Stimulated activated CD4-positive, alpha-beta T cell treated with anti-CD3 and anti-CD28 coated beads, Interleukin-15, amount 100 ng/mL, for 48 hours (primary cell): ENCODE measurements around the gene DEPDC1B.
"Not testable (repeated sequence)": the region's sequence is repeated elsewhere in the genome, so short reads cannot be mapped to it uniquely, and the experiment has no call there.

Experiments used
- DNase-seq, 2 donors: peaks; one replicate each; pipeline ENCODE4 v3.0.0-alpha.2; 2020; ENCODE audit warnings: low read depth in 2 of 2

DEPDC1B gene

GRCh38 chr5:60648175-60648574 is 51.8 kb downstream of the DEPDC1B start:
- DNase-seq = no peak

- no peak for DNase-seq
These were observed 59.1 kb downstream of the DEPDC1B start for GRCh38 chr5:60640901-60641300.

GRCh38 chr5:60639544-60639943 is 60.4 kb downstream of the DEPDC1B start:
- no peak for DNase-seq

- no peak for DNase-seq
These were observed 61.7 kb downstream of the DEPDC1B start for GRCh38 chr5:60638300-60638699.

- DNase-seq = no peak
These were observed 63.3 kb downstream of the DEPDC1B start for GRCh38 chr5:60636644-60637043.

- no peak for DNase-seq
These were observed 64.0 kb downstream of the DEPDC1B start for GRCh38 chr5:60636001-60636400.

- DNase-seq = no peak
These were observed 65.9 kb downstream of the DEPDC1B start for GRCh38 chr5:60634051-60634450.

- no peak for DNase-seq
These were observed 66.6 kb downstream of the DEPDC1B start for GRCh38 chr5:60633341-60633740.

GRCh38 chr5:60632153-60632552 is 67.8 kb downstream of the DEPDC1B start:
- DNase-seq = no peak

GRCh38 chr5:60630836-60631235 is 69.1 kb downstream of the DEPDC1B start:
- no peak for DNase-seq

- no peak for DNase-seq
These were observed 69.8 kb downstream of the DEPDC1B start for GRCh38 chr5:60630179-60630578.

- not testable (repeated sequence) for DNase-seq
These were observed 75.1 kb downstream of the DEPDC1B start for GRCh38 chr5:60624875-60625274.

GRCh38 chr5:60620752-60621151 is 79.2 kb downstream of the DEPDC1B start:
- not testable (repeated sequence) for DNase-seq

- no peak for DNase-seq
These were observed 86.1 kb downstream of the DEPDC1B start for GRCh38 chr5:60613826-60614225.

- DNase-seq = no peak
These were observed 88.7 kb downstream of the DEPDC1B start for GRCh38 chr5:60611099-60611740.

- DNase-seq = no peak
These were observed 95.2 kb downstream of the DEPDC1B start for GRCh38 chr5:60604771-60605170.

- no peak for DNase-seq
These were observed 101.5 kb downstream of the DEPDC1B start for GRCh38 chr5:60598424-60598823.

GRCh38 chr5:60597572-60598320 is 102.2 kb downstream of the DEPDC1B start:
- DNase-seq = no peak

- no peak for DNase-seq
These were observed 105.1 kb downstream of the DEPDC1B start for GRCh38 chr5:60594715-60595477.

- DNase-seq = no peak
These were observed 109.8 kb downstream of the DEPDC1B start for GRCh38 chr5:60590172-60590571.

- DNase-seq = not testable (repeated sequence)
These were observed 112.7 kb downstream of the DEPDC1B start for GRCh38 chr5:60587312-60587711.

- DNase-seq = no peak
These were observed 113.6 kb downstream of the DEPDC1B start for GRCh38 chr5:60586307-60586901.
